ENCODE data around the gene NTSR1. TPM values are rescaled to one million over a fixed set of nuclear protein-coding genes. Genes with fewer than 3 reads are reported as not detected.

The NTSR1 gene
- total and polyA plus RNA-seq, 3 donors from 2014 or later = 0.41 to 1.3 (median 0.81) TPM

DNA sequence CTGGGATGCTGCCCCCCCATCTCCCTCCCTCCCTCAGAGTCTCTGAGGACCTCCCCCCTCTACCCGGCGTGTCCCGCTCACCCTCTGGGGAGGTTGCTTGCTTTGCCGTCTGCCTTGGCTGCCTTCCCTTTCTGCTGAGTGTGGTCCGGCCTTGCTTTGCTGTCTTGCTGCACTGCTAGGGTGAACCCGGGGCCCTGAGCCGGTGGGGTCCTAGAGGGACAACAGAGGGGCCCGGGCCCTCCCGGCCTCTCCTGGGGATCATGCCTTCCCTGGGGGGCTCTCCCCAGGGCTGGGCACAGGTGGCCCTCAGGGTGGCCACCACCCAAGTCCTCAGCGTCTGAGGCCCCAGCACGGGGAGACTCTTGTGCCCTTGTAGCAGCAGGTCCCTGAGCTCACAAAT, 47.0 kb upstream of the NTSR1 start:
- Histone ChIP-seq H3K27me3 (no peaks in the 10 kb centered on the region), H3K9me3 (no peaks in the 10 kb centered on the region), H3K36me3 (ENCODE audit: low read depth, missing control alignments) (no peaks in the 10 kb centered on the region), H3K4me1 (peaks cover 3% of the 10 kb centered on the region), H3K4me3 (no peak overlapping the region), H3K27ac (no peak overlapping the region)
- DNase-seq = no peak
- intact Hi-C loops (cut with DNase I; ENCODE audit: low total_unique reads) = loop anchor here (10.0 kb wide), 2 partner anchors 123 to 153 kb away; partner anchors contain the start of gene COL9A3
- 48% methylated on average over 11 of the region's 11 CpGs; no CpG with 5 or more reads in 1 of the 2 donors for WGBS, 2 donors
- TF ChIP-seq CTCF (IDR thresholded peaks at IDR 0.05) (no peak), POLR2A (IDR thresholded peaks at IDR 0.05) (no peak)

DNA sequence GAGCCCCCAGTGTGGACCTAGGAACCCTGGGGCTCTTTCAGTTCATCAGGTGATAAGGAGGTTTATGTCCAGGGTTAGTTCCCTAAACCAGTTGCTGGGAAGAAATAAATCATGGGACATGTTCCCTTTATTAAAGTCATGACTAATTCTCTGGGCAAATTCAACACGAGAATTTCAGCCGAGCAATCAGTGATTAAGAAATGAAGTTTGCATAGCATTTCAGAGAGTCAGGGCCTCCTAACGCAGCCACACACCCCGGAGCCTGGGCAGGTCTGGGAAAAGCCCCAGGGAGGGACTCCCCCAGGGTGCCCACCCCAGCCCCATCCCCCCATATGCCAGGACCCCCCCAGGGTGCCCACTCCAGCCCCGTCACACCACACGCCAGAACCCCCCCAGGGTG, 46.2 kb upstream of the NTSR1 start:
- Histone ChIP-seq H3K4me3 (no peak overlapping the region), H3K9me3 (no peaks in the 10 kb centered on the region), H3K4me1 (peaks cover 6% of the 10 kb centered on the region), H3K36me3 (ENCODE audit: low read depth, missing control alignments) (no peaks in the 10 kb centered on the region), H3K27ac (no peak overlapping the region), H3K27me3 (no peaks in the 10 kb centered on the region)
- no peak for TF ChIP-seq CTCF (IDR thresholded peaks at IDR 0.05)
- no peak for TF ChIP-seq POLR2A (IDR thresholded peaks at IDR 0.05)
- intact Hi-C loops (cut with DNase I; ENCODE audit: low total_unique reads) = loop anchor here (10.0 kb wide), 2 partner anchors 122 to 152 kb away; partner anchors contain the start of gene COL9A3
- WGBS, 2 donors = 86 to 91% methylated on average over 4 to 6 of the region's 6 CpGs
- DNase-seq = no peak

- H3K4me3 ChIP-seq = no peak overlapping the region
- no peaks in the 10 kb centered on the region for H3K27me3 ChIP-seq
- no peaks in the 10 kb centered on the region for H3K36me3 ChIP-seq (ENCODE audit: low read depth, missing control alignments)
- 93% methylated on average over 21 to 24 of the region's 24 CpGs for WGBS, 2 donors
- no peaks in the 10 kb centered on the region for H3K9me3 ChIP-seq
- intact Hi-C loops (cut with DNase I; ENCODE audit: low total_unique reads) = loop anchor here (10.0 kb wide), 2 partner anchors 121 to 151 kb away; partner anchors contain the start of gene COL9A3
- no peak overlapping the region for H3K27ac ChIP-seq
- no peak for DNase-seq
- peaks cover 9% of the 10 kb centered on the region for H3K4me1 ChIP-seq
- TF ChIP-seq CTCF (IDR thresholded peaks at IDR 0.05) = no peak
- no peak for TF ChIP-seq POLR2A (IDR thresholded peaks at IDR 0.05)
Measured at GRCh38 chr20:62663145-62664018, 45.3 kb upstream of the NTSR1 start.

GRCh38 chr20:62664019-62664971, 44.3 kb upstream of the NTSR1 start:
- TF ChIP-seq POLR2A (IDR thresholded peaks at IDR 0.05) (no peak), CTCF (IDR thresholded peaks at IDR 0.05) (no peak)
- peaks cover 17% of the 10 kb centered on the region for H3K4me1 ChIP-seq
- no peak for DNase-seq
- no peaks in the 10 kb centered on the region for H3K27me3 ChIP-seq
- intact Hi-C loops (cut with DNase I; ENCODE audit: low total_unique reads) = loop anchor here (10.0 kb wide), 2 partner anchors 121 to 151 kb away; partner anchors contain the start of gene COL9A3
- no peaks in the 10 kb centered on the region for H3K9me3 ChIP-seq
- 95% methylated on average over 9 to 18 of the region's 18 CpGs for WGBS, 2 donors
- H3K27ac ChIP-seq = no peak overlapping the region
- no peaks in the 10 kb centered on the region for H3K36me3 ChIP-seq (ENCODE audit: low read depth, missing control alignments)
- H3K4me3 ChIP-seq = no peak overlapping the region

All from testis (tissue), 3 donors.